Measurements from ENCODE around the gene FBF1.

DNA sequence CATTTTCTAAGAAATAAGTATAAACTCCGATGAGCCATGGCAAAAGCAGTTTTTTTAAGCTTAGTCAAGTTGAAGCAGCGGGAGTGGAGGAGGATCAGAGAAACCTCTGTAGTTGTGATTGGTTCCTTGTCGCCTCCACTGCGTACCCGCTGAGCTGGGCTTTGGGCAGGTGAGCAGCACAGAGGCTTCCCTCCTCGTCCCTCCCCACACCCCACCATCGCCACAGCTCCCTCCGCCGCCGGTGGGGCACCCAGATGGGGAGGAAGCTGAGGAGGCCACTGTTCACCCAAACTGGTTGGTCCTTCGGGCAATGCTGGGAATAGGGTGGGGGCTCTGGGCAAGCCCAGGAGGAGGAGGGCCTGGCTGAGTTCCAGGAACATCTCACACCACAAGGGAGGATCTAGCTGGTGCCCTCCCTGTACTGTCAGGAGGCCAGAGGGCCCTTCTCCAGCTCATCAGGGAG is 31.0 kb downstream of the FBF1 start:
- TF ChIP-seq CTCF (IDR thresholded peaks at IDR 0.05) = no peak
- no peak for TF ChIP-seq POLR2A (IDR thresholded peaks at IDR 0.05)

All from vagina (tissue), 2 donors.